B cell (primary cell): ENCODE data around the gene NPAS2.

Experiments
- EZH2 ChIP-seq: IDR thresholded peaks from 2 replicates; pipeline ENCODE4 v1.6.1; 2012; ENCODE audit warnings: borderline replicate concordance, low read depth, mild to moderate bottlenecking, moderate library complexity, low read length; ENCODE audit not compliant: insufficient read depth, poor library complexity, severe bottlenecking
- TF ChIP-seq, protein P1 (sequence below): fragments of 200-600 bp; IDR thresholded peaks from one replicate; pipeline ENCODE4 v1.8.0; 2022; ENCODE audit warnings: antibody characterized with exemption, mild to moderate bottlenecking

GRCh38 chr2:100980046-100980445 lies 160.1 kb downstream of the NPAS2 start:
- TF ChIP-seq, protein P1, sequence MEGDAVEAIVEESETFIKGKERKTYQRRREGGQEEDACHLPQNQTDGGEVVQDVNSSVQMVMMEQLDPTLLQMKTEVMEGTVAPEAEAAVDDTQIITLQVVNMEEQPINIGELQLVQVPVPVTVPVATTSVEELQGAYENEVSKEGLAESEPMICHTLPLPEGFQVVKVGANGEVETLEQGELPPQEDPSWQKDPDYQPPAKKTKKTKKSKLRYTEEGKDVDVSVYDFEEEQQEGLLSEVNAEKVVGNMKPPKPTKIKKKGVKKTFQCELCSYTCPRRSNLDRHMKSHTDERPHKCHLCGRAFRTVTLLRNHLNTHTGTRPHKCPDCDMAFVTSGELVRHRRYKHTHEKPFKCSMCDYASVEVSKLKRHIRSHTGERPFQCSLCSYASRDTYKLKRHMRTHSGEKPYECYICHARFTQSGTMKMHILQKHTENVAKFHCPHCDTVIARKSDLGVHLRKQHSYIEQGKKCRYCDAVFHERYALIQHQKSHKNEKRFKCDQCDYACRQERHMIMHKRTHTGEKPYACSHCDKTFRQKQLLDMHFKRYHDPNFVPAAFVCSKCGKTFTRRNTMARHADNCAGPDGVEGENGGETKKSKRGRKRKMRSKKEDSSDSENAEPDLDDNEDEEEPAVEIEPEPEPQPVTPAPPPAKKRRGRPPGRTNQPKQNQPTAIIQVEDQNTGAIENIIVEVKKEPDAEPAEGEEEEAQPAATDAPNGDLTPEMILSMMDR = no peak
- TF ChIP-seq EZH2 = no peak
